NCI-H2196 treated with DMSO at 0.1 percent for 48 hours (cell line): ENCODE data around the gene DOCK4.

Experiments
- DNase-seq: peaks from one replicate; lab custom pipeline; 2025; ENCODE audit not compliant: unreplicated experiment; lab: John Stamatoyannopoulos, UW

Gene DOCK4

GRCh38 chr7:111834367-111834766 is 371.8 kb downstream of the DOCK4 start:
- no peak for DNase-seq

GRCh38 chr7:111833466-111833865 is 372.7 kb downstream of the DOCK4 start:
- no peak for DNase-seq

- DNase-seq, result no peak
These were observed 374.0 kb downstream of the DOCK4 start for GRCh38 chr7:111832174-111832573.

GRCh38 chr7:111829221-111829620 is 377.0 kb downstream of the DOCK4 start:
- no peak for DNase-seq

- no peak for DNase-seq
These were observed 378.2 kb downstream of the DOCK4 start for GRCh38 chr7:111827863-111828504.

- DNase-seq, result no peak
These were observed 381.2 kb downstream of the DOCK4 start for GRCh38 chr7:111825046-111825445.

- no peak for DNase-seq
These were observed 382.4 kb downstream of the DOCK4 start for GRCh38 chr7:111823826-111824225.

- DNase-seq, result no peak
These were observed 385.2 kb downstream of the DOCK4 start for GRCh38 chr7:111821046-111821445.

- DNase-seq, result no peak
These were observed 385.6 kb downstream of the DOCK4 start for GRCh38 chr7:111820621-111821020.

GRCh38 chr7:111820121-111820520 is 386.1 kb downstream of the DOCK4 start:
- no peak for DNase-seq

- no peak for DNase-seq
These were observed 390.8 kb downstream of the DOCK4 start for GRCh38 chr7:111815354-111815753.

- no peak for DNase-seq
These were observed 392.9 kb downstream of the DOCK4 start for GRCh38 chr7:111813306-111813705.

GRCh38 chr7:111806232-111806631 is 400.0 kb downstream of the DOCK4 start:
- no peak for DNase-seq

- DNase-seq, result no peak
These were observed 403.0 kb downstream of the DOCK4 start for GRCh38 chr7:111803015-111803758.

- DNase-seq, result no peak
These were observed 403.9 kb downstream of the DOCK4 start for GRCh38 chr7:111802194-111802772.

- no peak for DNase-seq
These were observed 404.9 kb downstream of the DOCK4 start for GRCh38 chr7:111801277-111801676.

- DNase-seq, result no peak
These were observed 409.5 kb downstream of the DOCK4 start for GRCh38 chr7:111796671-111797070.

- no peak for DNase-seq
These were observed 416.3 kb downstream of the DOCK4 start for GRCh38 chr7:111789870-111790269.

- no peak for DNase-seq
These were observed 417.2 kb downstream of the DOCK4 start for GRCh38 chr7:111789048-111789320.

- no peak for DNase-seq
These were observed 417.7 kb downstream of the DOCK4 start for GRCh38 chr7:111788286-111789047.

GRCh38 chr7:111787741-111788140 is 418.5 kb downstream of the DOCK4 start:
- no peak for DNase-seq

- no peak for DNase-seq
These were observed 419.1 kb downstream of the DOCK4 start for GRCh38 chr7:111787099-111787498.
